UCSD-AML1 (cell line): ENCODE results near the gene RNGTT.

Experiments used
- DNase-seq: peaks from one replicate; lab custom pipeline; 2025; ENCODE audit not compliant: unreplicated experiment; lab: John Stamatoyannopoulos, UW

RNGTT gene

GRCh38 chr6:88669475-88669874 is 293.9 kb downstream of the RNGTT start:
- no peak for DNase-seq

- no peak for DNase-seq
Measured at GRCh38 chr6:88666901-88667300, 296.5 kb downstream of the RNGTT start.

- no peak for DNase-seq
Measured at GRCh38 chr6:88665131-88665530, 298.3 kb downstream of the RNGTT start.

- DNase-seq, result no peak
Measured at GRCh38 chr6:88663801-88664200, 299.6 kb downstream of the RNGTT start.

GRCh38 chr6:88662653-88663174 is 300.7 kb downstream of the RNGTT start:
- DNase-seq, result no peak

GRCh38 chr6:88662163-88662580 is 301.2 kb downstream of the RNGTT start:
- no peak for DNase-seq

GRCh38 chr6:88661136-88661535 is 302.3 kb downstream of the RNGTT start:
- DNase-seq, result no peak

GRCh38 chr6:88655586-88655985 is 307.8 kb downstream of the RNGTT start:
- DNase-seq, result no peak

- no peak for DNase-seq
Measured at GRCh38 chr6:88653936-88654335, 309.5 kb downstream of the RNGTT start.

- no peak for DNase-seq
Measured at GRCh38 chr6:88651400-88651799, 312.0 kb downstream of the RNGTT start.

GRCh38 chr6:88650979-88651378 is 312.4 kb downstream of the RNGTT start:
- no peak for DNase-seq

- DNase-seq, result no peak
Measured at GRCh38 chr6:88650029-88650619, 313.3 kb downstream of the RNGTT start.

GRCh38 chr6:88641178-88641903 is 322.1 kb downstream of the RNGTT start:
- DNase-seq, result no peak

- DNase-seq, result no peak
Measured at GRCh38 chr6:88637761-88638545, 325.5 kb downstream of the RNGTT start.

- no peak for DNase-seq
Measured at GRCh38 chr6:88636871-88637270, 326.5 kb downstream of the RNGTT start.

- DNase-seq, result no peak
Measured at GRCh38 chr6:88633782-88634181, 329.6 kb downstream of the RNGTT start.

- no peak for DNase-seq
Measured at GRCh38 chr6:88631830-88632229, 331.6 kb downstream of the RNGTT start.

GRCh38 chr6:88629838-88630494 is 333.5 kb downstream of the RNGTT start:
- peak; percentile 37 for DNase-seq

- no peak for DNase-seq
Measured at GRCh38 chr6:88626460-88626859, 337.0 kb downstream of the RNGTT start.

- DNase-seq, result no peak
Measured at GRCh38 chr6:88623531-88623930, 339.9 kb downstream of the RNGTT start.

GRCh38 chr6:88619951-88620350 is 343.5 kb downstream of the RNGTT start:
- no peak for DNase-seq
